HuH-7 (cell line): ENCODE results near the gene KIF12.
A peak's percentile ranks its signal among the peaks of the same experiment; 100 is the strongest.

Experiments used
- DNase-seq: peaks from one replicate; pipeline ENCODE4 v3.0.0; 2011; ENCODE audit warnings: low spot score

The KIF12 gene

DNA sequence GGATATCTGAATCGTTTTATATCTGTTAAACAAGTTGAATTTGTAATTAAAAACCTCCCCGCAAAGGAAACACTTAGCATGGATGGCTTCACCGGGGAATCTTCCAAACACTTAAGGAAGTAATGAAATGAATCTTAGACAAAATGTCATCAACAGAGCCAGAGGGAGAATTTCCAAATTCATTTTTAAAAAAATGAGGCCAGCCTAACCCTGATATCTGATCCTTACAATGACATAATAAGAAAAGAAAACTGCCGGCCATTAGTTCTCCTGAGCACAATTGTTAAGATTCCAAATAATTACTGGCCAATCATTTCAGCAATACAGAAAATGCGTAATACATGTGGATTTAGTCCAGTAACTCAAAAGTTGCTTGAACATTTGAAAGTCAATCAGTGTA, 6.1 kb upstream of the KIF12 start:
- DNase-seq = no peak

DNA sequence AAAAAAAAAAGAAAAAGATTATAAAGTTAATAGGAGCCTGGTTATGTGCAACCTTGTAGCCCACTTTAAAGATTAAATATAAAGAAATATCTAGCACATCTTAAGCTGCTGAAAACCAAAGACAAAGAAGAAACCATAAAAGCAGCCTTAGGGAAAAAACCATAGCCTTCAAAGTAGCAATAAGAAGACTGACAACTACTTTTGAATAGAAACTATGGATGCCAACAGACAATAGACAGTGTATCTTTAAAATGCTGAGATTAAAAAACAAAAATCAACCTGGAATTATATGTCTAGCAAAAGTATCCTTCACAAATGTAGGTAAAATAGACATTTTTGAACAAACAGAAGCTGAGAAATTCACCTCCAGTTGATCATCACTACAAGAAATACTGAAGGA, 3.4 kb upstream of the KIF12 start:
- no peak for DNase-seq

DNA sequence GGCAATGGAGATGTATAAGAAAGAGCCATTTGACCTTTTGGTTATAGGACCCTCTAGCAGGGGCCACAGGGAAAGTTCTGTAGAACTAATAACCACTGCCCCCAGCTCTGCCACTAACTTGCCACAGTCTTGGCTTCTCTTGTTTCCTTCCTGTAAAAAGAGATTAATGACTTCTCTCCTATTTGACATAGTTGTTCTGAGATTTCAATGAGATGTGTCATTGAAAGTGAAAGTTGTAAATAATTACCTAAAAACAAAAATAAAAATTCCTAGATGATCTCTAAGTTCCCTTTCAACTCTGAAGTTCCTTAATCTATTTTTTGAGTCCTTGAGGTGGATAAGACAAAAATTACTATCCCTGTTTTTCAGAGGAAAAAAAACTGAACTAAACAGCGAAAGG, 1.4 kb upstream of the KIF12 start:
- no peak for DNase-seq

DNA sequence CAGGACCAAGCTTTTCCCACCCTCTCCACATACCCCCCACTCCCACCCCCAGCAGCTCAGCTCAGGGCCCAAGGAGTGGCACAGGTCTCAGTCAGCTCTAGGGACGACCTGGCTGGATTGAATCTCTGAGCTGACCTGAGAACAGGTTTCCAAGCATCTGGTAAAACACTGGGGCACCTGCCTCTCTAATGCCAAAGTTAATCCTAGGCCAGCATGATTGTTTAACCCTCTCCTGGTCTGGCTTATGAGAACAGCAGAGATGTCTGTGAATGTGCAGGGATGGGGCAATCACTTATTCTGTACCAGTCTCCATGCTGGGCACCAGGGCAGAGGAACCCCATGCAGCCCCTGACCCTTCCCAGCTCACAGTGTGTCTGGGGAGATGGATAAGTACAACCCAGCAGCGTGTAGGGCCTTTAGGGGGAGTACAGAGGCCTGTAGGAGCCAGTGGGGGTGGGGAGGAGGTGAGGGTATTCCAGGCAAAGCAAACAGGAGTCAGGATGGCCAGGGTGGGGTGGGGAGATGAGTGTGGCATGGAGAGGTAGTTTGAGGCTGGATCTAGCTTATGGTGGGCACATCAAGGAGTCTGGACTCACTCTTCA, 678 bp upstream of the KIF12 start:
- DNase-seq = no peak

DNA sequence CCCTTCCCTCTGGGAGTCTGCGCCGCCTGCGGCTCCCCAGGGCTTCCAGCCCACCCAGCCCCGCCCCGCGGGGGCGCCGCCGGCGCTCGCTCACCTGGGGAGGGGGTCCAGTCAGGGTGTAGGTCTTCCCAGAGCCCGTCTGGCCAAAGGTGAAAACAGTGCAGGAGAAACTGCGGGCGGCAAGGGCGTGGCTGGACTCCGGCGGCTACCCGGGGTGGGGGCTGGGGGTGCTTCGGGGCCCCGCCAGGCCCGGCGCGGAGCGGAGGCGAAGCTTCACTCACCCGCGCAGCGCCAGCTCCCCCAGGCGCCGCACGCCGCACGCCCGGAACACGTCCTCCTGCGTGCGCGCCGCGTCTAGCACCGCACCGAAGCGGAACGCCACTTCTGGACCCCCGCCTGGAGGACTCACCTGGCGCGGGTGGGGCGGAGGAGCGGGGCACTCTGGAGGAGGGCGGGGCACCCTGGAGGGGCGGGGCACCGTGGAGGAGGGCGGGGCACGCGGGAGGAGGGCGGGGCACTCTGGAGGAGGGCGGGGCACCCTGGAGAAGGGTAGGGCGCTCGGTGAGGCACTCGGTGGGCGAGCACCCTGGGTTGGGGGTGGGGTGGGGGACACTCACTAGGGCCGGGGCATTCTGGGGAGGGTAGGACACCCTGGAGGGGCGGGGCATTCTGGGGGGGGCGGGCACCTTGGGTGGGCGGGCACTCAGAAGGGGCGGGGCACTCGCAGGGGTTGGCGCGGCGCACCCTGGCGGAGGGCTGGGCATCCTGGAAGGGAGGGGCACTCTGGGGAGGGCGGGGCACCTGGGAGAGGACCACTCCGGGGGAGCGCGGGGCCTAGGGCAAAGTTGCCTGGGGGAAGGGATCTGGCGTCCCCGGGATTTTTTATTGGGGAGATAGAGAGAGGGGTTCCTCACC, 814 bp downstream of the KIF12 start:
- peak; percentile 86 for DNase-seq

DNA sequence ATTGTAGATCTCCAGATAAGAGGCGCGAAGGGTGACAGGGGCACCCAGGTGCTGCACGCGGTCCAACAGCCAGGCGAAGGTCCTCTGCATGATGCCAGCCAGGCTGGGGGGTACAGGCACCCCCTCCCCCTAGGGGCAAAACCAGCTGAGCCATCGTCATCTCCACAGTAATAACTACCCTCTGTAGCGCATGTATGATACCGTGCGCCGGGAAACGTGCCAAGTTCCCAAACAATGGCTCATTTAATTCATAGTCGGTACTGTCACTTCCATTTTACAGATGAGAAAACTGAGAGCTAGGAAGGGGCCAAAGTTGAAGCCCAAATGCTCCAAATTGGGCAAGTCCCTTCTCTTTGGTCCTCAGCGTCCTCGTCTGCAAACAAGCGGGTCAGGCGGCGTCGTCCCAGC, 1.5 kb downstream of the KIF12 start:
- no peak for DNase-seq

DNA sequence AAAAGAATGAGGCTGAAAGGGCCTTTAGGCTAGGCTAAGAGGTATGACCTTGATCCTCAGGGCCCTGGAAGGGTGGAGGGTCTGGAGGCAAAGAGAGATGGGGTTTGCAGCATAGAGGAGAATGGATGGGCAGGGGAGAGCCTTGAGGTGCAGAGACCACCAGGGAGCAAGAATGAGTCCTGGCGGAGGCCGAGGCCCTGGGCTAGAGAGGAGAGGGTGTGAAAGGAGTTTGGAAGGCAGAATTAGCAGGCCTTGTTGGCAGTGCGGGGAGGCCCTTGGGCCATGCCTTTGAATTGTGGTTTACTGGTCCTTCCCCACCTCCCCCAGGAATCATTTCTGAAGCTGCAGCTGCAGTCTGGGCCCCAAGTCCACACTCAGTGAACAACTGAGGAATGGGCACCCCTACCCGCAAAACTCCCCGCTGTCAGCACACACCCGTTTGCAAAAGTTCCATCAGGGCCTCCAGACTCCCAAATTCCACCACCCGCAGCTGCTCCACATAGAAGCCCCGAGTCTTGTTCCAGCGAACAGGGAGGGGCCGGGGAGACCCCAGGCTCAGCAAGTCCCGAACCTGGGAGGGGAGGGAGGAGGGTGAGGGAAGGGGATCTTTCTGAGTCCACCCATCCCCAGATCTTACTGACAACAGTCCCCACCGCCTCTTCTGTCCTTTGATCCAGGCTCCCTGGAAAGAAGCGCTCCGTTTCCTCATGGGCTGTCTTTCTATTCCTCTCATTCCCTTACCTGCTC, 2.1 kb downstream of the KIF12 start:
- no peak for DNase-seq

DNA sequence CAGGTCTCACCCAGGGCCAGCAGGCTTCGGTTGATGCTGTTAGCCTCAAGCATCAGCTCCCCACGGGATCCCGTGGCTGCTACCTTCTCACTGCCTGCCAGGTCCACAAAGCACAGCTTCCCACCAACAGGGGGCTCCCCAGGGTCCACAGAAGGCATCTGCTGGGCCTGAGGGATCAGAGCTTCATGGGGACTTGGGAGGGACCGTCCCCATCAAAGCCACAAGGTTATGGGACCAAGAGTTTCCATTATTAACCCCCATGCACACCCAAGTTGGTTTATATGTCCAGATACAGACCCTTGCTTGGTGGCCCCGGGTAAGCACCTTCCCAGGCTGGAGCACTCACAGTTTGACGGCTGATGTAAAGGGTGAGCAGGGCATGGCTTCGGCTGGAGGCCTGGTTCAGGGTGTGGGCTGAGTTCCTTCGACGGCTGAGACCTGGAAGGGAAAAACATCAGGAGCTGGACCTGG, 3.0 kb downstream of the KIF12 start:
- DNase-seq = peak; percentile 78

DNA sequence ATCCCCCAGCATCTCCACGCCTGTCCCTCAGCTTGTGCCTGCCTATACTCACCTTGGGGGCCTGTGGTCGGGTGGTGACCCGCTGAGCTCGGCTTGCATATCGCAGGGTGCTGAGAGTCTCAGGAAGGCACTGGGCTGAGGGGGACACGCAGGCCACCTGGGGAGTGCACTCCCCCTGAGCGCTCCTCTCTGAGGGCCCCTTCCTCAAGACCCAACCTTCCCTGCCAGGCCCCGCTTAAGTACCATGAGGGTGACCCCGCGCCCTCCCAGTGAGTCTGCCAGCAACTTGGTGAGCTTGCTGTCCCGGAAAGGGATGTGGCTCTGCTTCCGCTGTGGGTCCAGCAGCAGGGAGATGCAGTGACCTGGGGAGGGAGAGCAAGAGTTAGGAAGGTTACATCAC, 4.1 kb downstream of the KIF12 start:
- no peak for DNase-seq

DNA sequence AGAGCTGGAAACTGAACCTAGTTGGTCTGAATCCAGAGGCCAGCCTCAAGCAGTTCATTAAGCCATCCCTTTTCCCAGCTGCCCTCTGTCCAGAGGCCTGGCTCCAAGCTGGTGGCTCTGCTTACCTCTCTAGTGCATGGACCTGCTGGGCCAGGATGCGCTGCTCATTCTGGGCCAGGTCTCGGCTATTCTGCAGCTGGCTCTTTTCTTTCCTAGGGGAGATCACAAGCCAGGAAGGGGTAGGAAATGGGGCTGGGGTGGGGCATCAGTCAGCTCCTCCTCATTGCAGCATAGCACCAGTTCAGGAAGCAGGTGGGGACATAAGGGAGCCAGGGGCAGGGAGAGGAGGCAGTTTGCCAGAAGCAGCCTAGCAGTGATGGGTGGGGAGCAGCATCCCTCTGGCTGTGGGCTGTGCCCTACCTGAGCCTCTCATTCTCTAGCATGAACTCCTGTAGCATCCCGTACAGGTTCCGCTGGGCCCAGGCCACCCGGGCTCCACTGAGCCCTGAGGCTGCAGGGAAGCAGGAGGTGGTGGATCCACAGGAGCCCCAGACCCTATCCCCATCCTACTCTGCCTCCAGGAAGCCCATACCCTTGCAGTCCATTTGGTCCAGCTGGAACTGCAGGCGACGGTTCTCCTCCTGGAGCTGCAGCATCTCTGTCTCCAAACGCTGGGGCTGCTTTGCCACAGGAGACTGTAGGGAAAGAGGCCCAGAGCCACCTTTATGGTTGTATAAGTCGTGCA, 5.2 kb downstream of the KIF12 start:
- DNase-seq = no peak

DNA sequence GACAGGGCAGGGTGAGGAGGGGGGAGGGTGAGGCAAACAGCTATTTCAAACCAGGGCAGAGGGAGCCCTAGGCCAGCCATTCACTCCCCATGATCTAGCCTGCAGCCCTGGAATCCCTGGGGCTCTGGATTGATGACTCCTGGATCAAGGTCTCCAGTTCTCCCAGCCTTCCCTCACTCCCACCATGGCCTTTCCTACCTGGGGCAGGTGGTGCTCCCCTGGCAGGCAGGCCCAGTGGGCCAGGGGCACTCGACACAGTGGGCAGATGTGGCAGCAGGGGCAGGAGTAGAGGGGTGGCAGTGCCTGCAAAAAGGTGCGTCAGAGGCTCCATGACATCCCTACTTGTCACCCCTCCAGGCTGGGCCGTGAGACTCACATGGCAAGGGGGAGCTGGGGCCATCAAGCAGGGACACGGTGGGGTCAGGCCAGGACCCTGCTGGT, 6.0 kb downstream of the KIF12 start:
- DNase-seq = no peak

DNA sequence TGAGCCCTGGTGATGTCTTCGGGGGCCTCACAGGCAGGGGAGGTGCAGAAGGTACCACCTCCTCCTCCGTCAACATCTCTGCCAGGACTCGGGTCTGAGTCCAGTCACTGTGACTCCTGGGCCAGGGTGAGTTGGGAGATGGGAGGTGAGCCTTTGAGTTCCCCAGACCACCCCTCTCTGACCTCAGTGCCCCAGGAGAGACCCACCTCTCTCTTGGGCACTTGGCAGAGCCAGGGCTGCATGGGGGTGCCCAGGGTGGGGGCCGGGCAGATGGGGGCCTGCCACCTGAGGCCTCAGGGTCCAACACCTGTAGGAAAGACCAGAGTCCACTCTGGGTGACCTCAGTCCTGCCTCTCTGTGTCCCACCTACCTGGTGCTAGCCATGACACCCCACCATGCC, 6.8 kb downstream of the KIF12 start:
- DNase-seq = no peak

DNA sequence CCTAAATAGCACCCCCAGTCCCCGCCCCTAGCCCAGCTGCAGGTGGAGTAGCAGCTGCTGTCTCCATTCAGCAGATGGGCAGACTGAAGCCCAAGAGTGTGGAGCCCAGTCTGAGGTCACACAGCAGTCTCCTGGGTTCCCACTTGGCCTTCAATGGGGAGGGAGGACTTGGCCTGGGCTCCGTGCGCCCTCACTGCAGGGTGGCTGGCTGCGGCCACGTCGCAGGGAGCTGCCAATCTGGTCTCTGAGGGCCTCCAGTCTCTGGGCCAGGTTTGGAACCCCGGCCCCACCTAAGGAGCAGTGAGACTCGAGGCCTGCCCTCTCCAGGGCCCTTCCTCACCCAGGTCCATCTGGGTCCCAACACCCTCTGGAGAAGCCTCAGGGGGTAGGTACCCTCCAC, 7.4 kb downstream of the KIF12 start:
- DNase-seq = no peak

DNA sequence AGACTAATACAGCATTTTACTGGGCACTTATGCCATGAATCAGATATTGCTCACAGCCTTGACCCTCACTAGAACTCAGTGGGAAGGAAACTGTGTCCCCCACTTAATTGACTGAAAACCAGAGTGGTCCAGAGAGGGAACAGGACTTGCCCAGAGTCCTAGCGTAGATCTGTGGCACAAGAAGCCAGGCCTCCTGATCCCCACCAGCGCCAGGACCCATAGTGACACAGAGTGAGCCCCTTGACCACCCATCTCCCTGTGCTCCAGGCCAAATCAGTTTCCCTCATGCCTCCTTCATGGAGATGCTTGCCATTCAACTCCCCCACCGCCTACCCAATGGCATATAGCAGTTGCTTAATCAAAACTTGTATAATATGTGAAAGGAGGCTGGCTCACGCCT, 8.3 kb downstream of the KIF12 start:
- no peak for DNase-seq

DNA sequence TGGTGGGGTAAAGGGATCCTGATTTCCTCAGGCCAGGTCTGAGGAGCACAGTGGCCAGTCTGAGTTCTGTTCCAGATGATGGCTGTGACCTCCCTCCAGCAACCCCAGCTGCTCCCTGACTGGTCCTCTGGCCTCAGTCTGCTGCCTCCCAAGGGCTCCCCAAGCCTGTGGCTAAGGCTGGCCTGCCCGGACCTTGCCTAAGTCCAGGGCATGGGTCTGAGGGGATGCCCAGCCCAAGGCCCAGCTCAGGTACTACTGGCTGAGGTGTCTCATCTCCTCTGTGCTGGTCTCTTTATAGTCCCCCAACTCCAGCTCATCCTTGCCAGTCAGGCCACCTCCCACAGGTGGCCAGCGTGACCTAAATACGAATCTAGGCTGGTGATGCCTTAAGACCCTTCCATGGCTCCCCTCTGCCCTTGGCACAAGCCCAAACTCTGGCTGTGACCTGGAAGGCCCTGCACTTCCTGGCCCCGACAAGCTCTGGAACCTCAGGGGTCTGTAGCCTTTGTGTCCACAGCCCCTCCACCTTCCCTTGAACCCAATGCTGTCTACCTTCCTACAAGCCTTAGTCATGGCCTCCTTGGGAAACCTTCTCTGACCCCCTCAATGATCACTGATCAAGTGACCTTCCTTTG, 9.8 kb downstream of the KIF12 start:
- DNase-seq = no peak

DNA sequence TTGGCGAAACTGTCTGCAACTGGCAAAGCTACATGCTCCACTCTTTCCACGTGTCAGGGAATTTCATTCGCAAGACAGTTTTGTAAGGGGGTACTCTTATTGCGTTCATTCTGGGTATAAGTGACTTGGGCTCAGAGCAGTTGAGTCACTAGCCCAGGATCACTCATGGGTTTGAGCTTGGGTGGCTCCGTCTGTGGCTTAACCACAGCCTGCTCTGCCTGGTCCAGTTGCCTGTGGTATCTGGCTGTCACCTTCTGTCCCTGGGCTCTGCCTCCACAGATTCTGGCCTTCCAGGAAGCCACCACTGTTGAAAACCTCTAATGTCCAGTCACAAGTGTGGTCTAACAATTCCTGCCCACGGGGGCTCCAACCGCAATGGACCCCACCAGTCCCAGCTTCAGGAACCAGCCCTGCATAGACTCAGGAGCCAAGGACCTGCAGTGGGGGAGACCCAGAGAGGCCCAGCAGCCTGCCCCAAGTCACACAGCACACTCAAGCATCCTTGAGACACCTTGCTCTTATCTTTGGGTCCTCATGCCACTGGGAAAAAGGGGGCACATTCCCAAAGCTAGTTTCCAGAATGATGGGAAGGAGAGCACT, 10.4 kb downstream of the KIF12 start:
- DNase-seq = no peak

DNA sequence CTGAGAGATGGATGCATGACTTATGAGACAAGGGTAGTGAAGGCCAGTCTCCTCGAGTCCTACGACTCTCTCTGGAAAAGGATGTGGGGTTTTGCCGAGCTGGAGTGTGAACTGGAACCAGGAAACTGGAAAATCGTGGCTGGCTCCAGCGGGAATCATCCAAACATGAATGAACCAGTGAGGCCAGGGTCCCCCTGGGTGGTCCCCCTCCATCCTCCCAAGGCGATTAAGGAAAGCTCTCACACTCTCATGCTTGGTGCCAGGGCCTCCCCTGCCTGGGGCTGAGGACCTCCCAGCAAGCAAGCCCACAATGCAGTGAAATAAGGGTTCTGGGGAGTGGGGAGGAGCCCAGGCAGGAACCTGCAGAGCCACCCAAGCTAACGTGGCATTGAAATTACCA, 11.4 kb downstream of the KIF12 start:
- no peak for DNase-seq

DNA sequence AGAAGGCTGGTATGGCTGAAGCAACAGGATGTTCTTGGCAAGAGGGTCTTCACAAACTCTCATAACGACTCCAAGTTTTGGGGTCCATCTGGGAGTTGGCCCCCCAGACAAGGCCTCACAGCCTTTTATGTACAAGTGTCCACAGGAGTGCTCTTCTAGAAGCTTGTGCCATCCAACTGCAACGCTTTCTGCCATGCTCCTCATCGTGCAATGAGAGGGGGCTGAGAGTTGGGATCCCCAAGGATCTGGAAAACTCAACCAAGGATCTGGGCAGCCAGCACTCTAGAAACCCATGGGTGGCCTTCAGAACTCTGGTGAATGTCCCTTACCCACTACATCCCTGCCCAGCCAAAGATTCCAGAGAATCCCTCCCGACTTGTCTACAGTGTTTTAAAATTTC, 12.5 kb downstream of the KIF12 start:
- no peak for DNase-seq

DNA sequence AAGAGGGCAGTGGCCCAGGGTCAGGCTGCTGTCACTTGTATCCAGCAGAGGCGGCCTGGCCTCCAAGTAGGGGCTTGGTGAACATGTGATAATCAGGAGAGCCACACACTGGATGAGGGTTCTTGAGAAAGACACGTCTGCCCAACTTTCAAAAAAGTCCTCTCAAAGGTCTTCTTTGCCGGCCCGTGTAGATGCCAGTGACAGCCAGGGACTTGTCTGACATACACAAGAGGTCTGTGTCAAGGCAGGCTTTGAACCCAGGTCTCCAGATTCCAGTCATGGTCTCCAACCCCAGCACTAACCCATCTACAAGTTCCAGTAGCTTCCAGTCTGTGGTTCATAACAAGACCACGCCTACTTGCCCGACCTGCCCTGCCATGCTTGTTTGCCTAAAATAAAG, 13.1 kb downstream of the KIF12 start:
- DNase-seq = no peak

DNA sequence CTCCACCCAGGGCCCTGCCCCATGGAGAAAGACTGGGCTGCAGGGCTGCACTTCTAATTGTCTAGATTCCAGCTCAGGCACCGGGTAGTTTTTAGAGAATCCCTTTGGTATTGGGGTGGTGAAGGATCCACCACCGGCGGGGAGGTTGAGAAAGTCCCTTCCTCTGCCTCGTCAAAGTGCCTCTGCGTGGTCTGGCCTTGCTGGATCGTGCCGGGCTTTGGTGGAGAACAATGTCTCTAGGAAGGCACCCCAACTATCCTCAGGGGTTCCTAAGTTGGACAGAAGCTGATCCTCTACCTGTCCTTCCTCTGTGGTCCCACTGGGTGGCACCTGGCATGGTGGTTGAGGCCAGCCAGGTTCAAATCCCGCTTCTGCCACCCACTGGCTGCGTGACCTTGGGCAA, 13.7 kb downstream of the KIF12 start:
- DNase-seq = no peak
